Raji (cell line): ENCODE results near the gene SPINT1.

Experiments
- POLR2A ChIP-seq: IDR thresholded peaks from 2 replicates; pipeline ENCODE4 v1.6.1; 2011; ENCODE audit warnings: low read depth, low read length, control low read depth; ENCODE audit not compliant: insufficient read depth

SPINT1 gene

DNA sequence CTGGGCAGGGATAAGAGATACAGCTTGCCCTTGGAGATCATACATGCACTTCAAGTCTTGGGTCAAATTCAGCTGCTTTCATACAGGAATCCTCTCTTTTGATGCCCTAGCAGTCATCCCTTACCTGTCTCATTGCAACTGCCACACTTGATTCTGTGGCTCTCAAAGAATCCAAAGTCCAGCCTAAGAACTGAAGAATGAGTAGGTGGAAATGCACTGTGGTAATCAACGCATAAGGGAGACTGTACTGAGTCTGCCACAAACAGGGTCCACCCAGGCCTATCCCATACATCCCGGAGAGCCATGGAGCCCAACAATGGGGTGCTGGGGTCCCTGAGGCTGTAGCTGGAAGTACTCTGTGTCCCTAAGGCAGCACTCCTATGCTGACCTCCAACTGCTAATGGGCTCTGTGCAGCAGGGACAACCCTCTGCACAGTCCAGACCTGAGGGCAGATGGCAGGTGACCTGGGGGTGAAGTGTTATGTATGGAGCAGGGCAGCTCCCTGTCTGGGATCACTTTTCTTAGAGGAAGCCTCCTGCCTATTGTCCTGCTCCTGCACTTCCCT, 48.7 kb downstream of the SPINT1 start:
- TF ChIP-seq POLR2A: no peak

DNA sequence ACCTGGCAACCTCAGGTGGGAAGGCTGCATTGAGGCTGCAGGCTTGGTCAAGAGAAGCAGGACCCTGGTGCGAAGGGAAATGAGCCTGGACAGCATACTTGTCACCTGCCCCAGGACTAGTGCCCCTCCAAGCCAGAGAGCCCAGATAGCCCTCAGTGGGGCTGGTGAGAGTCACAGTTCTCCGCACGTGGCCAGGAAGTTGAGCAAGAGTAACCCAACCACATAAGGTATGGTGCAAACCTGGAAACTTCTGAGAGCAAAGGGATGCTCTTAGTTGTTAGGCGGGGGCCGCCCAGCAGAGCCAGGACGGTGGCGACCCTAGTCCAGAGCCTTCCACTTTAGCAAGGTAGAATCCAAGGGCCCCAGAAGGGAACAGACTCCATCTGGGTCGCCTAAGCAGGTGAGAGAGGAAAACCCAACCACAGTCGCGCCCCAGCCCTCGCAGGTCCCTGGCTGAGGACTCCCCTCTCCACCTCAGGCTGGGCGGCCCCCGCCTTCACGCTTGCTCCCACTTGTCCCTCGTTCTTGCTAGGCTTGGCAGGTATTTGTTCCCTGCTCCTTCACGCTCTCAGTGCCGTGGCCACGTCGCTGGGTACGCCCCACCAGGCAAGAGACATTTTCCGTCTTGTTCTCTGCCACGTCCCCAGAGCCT, 49.3 kb downstream of the SPINT1 start:
- TF ChIP-seq POLR2A: no peak

DNA sequence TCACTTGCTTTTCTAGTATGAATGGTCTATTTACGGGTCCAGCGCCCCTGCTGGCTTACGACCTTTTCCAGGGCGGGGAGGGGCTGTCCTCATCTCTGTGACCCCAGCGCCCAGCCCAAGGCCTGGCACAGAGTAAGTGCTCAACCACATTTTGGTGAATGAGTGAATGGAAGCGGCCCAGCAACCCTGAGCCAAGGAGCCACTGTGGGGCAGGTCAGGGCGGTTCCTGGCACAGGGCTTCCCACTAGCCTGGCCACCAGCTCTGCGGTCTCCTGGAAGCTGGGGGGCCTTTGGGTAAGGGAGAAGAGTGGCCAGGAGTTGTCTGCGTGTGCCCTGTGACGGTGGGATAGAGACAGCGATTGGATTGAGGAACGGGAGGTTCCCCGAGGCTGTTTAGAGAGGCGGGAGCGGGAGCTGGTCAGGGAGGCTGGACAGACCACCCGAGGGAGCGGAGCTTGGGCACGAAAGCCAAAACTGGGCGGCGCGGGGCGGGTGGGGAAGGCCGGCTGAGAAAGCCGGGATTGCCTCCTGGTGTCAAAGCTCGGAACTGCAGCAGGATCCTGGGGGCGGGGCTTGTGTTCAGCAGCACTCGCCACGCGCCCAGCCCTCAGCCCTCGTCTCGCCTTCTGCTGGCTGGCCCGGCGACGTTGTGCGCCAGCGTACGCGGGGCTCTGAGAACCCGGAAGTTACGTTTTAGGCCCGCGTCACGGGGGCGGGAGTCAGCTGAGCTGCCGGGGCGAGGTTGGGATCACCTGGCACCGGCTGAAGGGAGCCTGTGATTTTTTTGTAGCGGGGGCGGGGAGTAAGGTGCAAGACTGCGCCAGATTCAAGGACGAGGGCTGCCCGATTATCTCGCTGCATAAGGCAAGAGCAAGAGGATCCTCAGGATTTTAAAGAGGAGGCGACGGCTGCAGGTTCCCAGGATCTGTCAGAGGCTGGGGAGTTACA, 50.2 kb downstream of the SPINT1 start, which contains the start of gene VPS18:
TSS of gene VPS18 (plus strand) at position 718 of the 948 bp plus-strand sequence. CDS start 319 bp downstream, outside the sequence.
- TF ChIP-seq POLR2A: peak; percentile 62; the same call in 1 of the 2 replicates

DNA sequence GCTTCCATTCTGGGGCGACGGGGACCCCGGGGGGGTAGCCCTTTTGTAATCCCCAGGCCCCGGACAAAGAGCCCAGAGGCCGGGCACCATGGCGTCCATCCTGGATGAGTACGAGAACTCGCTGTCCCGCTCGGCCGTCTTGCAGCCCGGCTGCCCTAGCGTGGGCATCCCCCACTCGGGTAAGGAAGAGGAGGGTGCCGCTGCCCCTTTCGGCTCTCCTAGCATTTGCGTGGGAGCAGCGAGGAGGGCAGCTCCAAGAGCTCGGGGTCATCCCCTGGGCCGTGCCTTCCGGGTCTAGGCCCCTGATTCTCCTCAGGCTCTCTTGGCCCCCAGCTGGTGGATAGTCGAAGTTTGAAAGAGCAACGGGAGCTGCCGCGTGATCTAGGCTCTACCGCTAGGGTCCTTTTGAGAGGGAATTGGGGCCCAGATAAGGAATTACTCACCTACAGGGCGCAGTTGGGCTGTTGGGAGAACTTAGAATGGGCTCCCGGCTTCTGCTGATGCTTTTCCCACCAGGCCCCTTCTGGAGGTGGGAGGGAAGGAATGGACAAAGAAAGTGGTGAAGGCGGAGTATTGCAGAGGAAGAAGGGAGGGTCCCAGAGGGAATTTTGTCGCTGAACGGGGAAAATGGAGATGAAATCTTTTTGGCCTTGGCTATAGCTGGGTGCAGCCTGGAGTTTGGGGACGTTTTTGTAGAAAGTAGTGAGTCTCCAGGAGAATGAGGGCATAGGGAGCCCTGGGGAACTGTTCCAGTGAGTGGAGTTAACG, 51.0 kb downstream of the SPINT1 start:
- no peak for TF ChIP-seq POLR2A

DNA sequence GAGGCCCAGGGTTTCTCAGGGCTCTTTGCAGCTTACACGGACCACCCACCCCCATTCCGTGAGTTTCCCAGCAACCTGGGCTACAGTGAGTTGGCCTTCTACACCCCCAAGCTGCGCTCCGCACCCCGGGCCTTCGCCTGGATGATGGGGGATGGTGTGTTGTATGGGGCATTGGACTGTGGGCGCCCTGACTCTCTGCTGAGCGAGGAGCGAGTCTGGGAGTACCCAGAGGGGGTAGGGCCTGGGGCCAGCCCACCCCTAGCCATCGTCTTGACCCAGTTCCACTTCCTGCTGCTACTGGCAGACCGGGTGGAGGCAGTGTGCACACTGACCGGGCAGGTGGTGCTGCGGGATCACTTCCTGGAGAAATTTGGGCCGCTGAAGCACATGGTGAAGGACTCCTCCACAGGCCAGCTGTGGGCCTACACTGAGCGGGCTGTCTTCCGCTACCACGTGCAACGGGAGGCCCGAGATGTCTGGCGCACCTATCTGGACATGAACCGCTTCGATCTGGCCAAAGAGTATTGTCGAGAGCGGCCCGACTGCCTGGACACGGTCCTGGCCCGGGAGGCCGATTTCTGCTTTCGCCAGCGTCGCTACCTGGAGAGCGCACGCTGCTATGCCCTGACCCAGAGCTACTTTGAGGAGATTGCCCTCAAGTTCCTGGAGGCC, 55.8 kb downstream of the SPINT1 start:
- no peak for TF ChIP-seq POLR2A

DNA sequence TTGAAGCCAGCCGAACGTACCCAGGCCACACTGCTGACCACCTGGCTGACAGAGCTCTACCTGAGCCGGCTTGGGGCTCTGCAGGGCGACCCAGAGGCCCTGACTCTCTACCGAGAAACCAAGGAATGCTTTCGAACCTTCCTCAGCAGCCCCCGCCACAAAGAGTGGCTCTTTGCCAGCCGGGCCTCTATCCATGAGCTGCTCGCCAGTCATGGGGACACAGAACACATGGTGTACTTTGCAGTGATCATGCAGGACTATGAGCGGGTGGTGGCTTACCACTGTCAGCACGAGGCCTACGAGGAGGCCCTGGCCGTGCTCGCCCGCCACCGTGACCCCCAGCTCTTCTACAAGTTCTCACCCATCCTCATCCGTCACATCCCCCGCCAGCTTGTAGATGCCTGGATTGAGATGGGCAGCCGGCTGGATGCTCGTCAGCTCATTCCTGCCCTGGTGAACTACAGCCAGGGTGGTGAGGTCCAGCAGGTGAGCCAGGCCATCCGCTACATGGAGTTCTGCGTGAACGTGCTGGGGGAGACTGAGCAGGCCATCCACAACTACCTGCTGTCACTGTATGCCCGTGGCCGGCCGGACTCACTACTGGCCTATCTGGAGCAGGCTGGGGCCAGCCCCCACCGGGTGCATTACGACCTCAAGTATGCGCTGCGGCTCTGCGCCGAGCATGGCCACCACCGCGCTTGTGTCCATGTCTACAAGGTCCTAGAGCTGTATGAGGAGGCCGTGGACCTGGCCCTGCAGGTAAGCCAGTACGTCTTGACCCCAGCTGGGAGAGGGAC, 56.6 kb downstream of the SPINT1 start:
- no peak for TF ChIP-seq POLR2A

DNA sequence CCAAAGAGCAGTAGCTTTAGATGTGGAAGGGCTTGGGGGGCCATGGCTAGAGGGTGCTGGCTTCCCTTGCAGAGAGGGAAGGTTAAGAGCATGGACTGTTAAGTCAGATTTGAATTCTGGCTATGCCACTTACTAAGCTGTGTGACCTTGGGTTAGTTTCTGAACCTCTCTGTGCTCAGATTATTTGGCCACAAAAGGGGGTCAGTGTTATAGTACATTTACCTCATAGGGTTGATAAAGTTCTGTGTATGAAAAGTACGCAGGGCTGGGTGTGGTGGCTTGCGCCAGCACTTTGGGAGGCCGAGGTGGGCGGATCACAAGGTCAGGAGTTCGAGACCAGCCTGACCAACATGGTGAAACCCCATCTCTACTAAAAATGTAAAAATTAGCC, 57.2 kb downstream of the SPINT1 start:
- no peak for TF ChIP-seq POLR2A

DNA sequence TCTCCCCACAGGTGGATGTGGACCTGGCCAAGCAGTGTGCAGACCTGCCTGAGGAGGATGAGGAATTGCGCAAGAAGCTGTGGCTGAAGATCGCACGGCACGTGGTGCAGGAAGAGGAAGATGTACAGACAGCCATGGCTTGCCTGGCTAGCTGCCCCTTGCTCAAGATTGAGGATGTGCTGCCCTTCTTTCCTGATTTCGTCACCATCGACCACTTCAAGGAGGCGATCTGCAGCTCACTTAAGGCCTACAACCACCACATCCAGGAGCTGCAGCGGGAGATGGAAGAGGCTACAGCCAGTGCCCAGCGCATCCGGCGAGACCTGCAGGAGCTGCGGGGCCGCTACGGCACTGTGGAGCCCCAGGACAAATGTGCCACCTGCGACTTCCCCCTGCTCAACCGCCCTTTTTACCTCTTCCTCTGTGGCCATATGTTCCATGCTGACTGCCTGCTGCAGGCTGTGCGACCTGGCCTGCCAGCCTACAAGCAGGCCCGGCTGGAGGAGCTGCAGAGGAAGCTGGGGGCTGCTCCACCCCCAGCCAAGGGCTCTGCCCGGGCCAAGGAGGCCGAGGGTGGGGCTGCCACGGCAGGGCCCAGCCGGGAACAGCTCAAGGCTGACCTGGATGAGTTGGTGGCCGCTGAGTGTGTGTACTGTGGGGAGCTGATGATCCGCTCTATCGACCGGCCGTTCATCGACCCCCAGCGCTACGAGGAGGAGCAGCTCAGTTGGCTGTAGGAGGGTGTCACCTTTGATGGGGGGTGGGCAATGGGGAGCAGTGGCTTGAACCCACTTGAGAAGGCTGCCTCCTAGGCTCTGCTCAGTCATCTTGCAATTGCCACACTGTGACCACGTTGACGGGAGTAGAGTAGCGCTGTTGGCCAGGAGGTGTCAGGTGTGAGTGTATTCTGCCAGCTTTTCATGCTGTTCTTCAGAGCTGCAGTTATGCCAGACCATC, 59.0 kb downstream of the SPINT1 start:
- no peak for TF ChIP-seq POLR2A

DNA sequence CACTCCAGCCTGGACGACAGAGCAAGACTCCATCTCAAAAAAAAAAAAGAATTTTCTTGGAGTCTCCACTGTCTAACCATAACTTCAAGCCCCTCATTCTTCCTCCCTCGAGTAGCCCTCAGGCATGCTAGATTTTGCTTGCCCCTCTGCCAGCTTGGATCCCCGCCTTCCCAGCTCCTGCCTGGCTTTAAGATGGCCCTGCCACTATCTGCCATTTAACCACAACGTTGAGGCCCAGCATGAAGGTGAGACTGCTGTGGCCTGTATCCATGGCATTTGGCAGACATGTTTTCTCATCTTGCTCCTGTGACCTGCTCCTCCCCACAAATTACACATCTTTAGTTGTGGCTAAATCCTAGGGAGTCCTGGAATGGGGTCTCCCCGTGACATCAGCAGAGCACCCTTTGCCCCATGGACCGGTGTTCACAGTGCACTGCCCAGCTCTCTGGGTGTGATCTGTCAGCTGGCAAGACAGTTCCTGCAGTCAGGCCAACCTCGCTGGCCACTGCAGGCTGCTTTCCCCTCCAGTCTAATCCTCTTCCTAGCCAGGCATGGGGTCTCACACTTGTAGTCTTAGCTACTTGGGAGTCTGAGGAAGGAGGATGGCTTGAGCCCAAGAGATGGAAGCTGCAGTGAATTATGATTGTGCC, 60.8 kb downstream of the SPINT1 start:
- TF ChIP-seq POLR2A: no peak

DNA sequence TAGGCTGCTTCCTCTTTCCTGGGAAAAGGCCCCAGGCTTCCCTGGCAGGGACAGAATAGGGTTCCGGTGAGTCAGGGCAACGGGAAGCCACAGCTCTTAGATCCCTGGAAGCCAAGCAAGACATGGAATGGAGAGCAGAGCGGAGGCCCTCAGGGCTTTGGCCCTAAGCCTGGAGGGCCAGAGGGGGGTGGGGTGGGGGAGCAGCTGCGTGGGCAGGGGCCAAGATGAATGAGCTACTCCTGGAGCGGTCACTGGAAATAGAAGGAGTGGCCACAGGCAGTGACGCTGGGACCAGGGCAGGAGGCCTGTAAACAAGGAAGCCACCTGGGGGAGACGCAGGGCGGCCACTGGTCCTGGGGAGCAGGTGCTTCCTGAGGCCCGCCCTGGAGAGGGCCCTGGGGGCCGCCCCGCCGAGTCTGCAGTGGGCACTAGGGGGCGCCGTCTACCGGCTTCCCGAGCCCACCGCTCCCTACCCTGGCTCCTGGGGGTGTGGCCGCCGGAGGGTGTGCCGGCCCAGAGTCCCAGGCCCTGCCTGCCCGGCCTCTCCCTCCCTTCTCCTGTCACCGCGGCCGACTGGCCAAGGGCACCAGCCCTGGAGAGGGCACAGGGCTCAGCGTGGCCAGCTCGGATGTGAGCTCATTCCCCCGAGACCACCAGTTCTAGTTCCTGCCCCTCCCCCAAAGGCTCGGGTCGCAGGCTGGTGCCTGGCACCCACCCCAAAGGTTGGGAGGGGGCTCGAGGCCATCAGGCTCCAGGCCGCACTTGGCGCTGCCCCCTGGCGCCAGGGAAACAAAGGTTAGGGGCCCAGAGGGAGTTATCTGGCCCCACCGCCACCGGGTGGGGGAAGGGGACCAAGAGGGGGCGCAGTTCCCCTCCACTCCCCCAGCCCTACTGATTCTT, 62.5 kb downstream of the SPINT1 start:
- TF ChIP-seq POLR2A: peak; percentile 28; the same call in 1 of the 2 replicates
